K562 (cell line): ENCODE data around the gene EPB41L4A. TPM values are rescaled to one million over a fixed set of nuclear protein-coding genes. Genes with fewer than 3 reads are reported as not detected.

Source experiments
- ATAC-seq: fragments of 200-7000 bp; cut with Tn5 transposase; 3 replicates; pipeline ENCODE4 v1.9.1; 2020; ENCODE audit warnings: moderate library complexity
- BruUV-seq: library from RNA; stranded (reverse); fragments of 400-500 nt; replicated peaks from 2 replicates; lab custom pipeline; 2021; lab: Mats Ljungman, UMichigan
- CTCF ChIA-PET: fragments of 300-600 bp; formaldehyde crosslinking; extraction: SDS; loops from one replicate; lab custom pipeline; 2021; ENCODE audit warnings: low intra/inter-chr PET ratio; lab: Yijun Ruan, JAX
- POLR2A ChIA-PET: fragments of 300-600, 350-650 bp; sonication (Branson Sonifier 250); formaldehyde crosslinking; extraction: SDS; loops from one replicate; lab custom pipeline; 2021; ENCODE audit warnings: antibody characterized with exemption, inconsistent platforms; lab: Yijun Ruan, JAX
- DNase-seq, 4 experiments: peaks; one replicate each; pipeline versions ENCODE4 v3.0.0 to v3.0.0-alpha.2; 2011 to 2018; ENCODE audit warnings: low spot score in 3 of 4, mixed read lengths in 3 of 4; ENCODE audit errors: extremely low read depth in 1 of 4
- FAIRE-seq: peaks from 2 replicates; lab custom pipeline; 2011; peaks lifted over from hg19 to GRCh38; lab: Jason Lieb, UNC
- H2AFZ ChIP-seq: 2 replicates; pipeline ENCODE4 v1.6.0; 2011; ENCODE audit warnings: low read depth, low read length, control low read depth, inconsistent platforms
- H3K27ac ChIP-seq: fragments of 200-600 bp; 3 replicates; pipeline ENCODE4 v1.8.0; 2011; ENCODE audit warnings: low read depth, mild to moderate bottlenecking, control low read depth, inconsistent platforms, low read length, moderate library complexity, mixed read lengths; ENCODE audit errors: extremely low read depth
- H3K27me3 ChIP-seq, 2 experiments: fragments of 300-600 bp in 1 of 2; 2 replicates in 1 of 2; 3 replicates in 1 of 2; pipeline versions ENCODE4 v1.6.0 to v1.8.0; 2011; ENCODE audit warnings: inconsistent platforms in 2 of 2, low read length in 2 of 2, mild to moderate bottlenecking in 1 of 2, mixed read lengths in 1 of 2, moderate library complexity in 1 of 2; ENCODE audit not compliant: control insufficient read depth in 2 of 2, insufficient read depth in 2 of 2
- H3K36me3 ChIP-seq: fragments of 300-600 bp; 3 replicates; pipeline ENCODE4 v1.8.0; 2011; ENCODE audit warnings: mild to moderate bottlenecking, low read length, inconsistent platforms; ENCODE audit not compliant: control insufficient read depth, insufficient read depth
- H3K4me1 ChIP-seq, 2 experiments: fragments of 200-600 bp in 1 of 2; replicated peaks in 1 of 2; 2 replicates in 1 of 2; 3 replicates in 1 of 2; pipeline versions ENCODE4 v1.5.1 to v1.8.0; 2011; ENCODE audit warnings: inconsistent platforms in 2 of 2, low read length in 2 of 2, mild to moderate bottlenecking in 1 of 2, mixed read lengths in 1 of 2, moderate library complexity in 1 of 2; ENCODE audit not compliant: control insufficient read depth in 2 of 2, insufficient read depth in 2 of 2
- H3K4me2 ChIP-seq: 2 replicates; pipeline ENCODE4 v1.6.1; 2011; ENCODE audit warnings: low read length, control low read depth, inconsistent platforms, mixed read lengths; ENCODE audit not compliant: insufficient read depth
- H3K4me3 ChIP-seq: fragments of 200-600 bp; sonication (generic), shearing (Covaris generic); 2 replicates; pipeline ENCODE4 v1.5.1; 2016; ENCODE audit warnings: control low read depth, inconsistent platforms
- H3K79me2 ChIP-seq: fragments of 200-600 bp; 3 replicates; pipeline ENCODE4 v1.8.0; 2011; ENCODE audit warnings: low read length, inconsistent platforms; ENCODE audit not compliant: control insufficient read depth, insufficient read depth
- H3K9ac ChIP-seq, 2 experiments: 2 replicates each; pipeline versions ENCODE4 v1.6.0 to v1.6.1; 2011; ENCODE audit warnings: low read depth in 2 of 2, low read length in 2 of 2, control low read depth in 1 of 2, inconsistent platforms in 1 of 2, mild to moderate bottlenecking in 1 of 2, mixed read lengths in 1 of 2; ENCODE audit not compliant: insufficient read depth in 1 of 2
- H3K9me1 ChIP-seq: one replicate; pipeline ENCODE4 v1.6.0; 2011; ENCODE audit warnings: inconsistent platforms, mild to moderate bottlenecking, low read length, moderate library complexity; ENCODE audit not compliant: control insufficient read depth, insufficient read depth
- H3K9me3 ChIP-seq: replicated peaks from 2 replicates; pipeline ENCODE4 v1.5.1; 2011; ENCODE audit warnings: low read depth, low read length, inconsistent platforms; ENCODE audit not compliant: control insufficient read depth, insufficient read depth
- H4K20me1 ChIP-seq: replicated peaks from 2 replicates; pipeline ENCODE4 v1.6.1; 2011; ENCODE audit warnings: low read length, inconsistent platforms, mixed read lengths; ENCODE audit not compliant: control insufficient read depth, insufficient read depth
- CBFA2T3 ChIP-seq: fragments of 450-650 bp; IDR thresholded peaks from 2 replicates; pipeline ENCODE4 v1.6.1; 2017
- CTBP1 ChIP-seq: fragments of 450-650 bp; IDR thresholded peaks from 2 replicates; pipeline ENCODE4 v1.6.1; 2016; ENCODE audit warnings: borderline replicate concordance
- DMBX1 ChIP-seq: fragments of 250-450 bp; sonication (Bioruptor Pico); IDR thresholded peaks from 2 replicates; pipeline ENCODE4 v1.8.0; 2022; ENCODE audit warnings: inconsistent platforms, mild to moderate bottlenecking, moderate library complexity, borderline replicate concordance
- EP300 ChIP-seq: IDR thresholded peaks from 2 replicates; pipeline ENCODE4 v1.6.1; 2012; ENCODE audit warnings: low read length, improper control_type of control experiment
- JUND ChIP-seq, 2 experiments: IDR thresholded peaks; 2 replicates in 1 of 2; 3 replicates in 1 of 2; pipeline ENCODE4 v1.6.1; 2011; ENCODE audit warnings: borderline replicate concordance in 2 of 2, low read depth in 2 of 2, low read length in 2 of 2, improper control_type of control experiment in 1 of 2, missing biosample characterization in 1 of 2, missing genetic modification characterization in 1 of 2, missing genetic modification reagents in 1 of 2
- LARP7 ChIP-seq: fragments of 450-650 bp; IDR thresholded peaks from 2 replicates; pipeline ENCODE4 v1.6.1; 2016
- YY1 ChIP-seq, 3 experiments: IDR thresholded peaks; 2 replicates each; pipeline ENCODE4 v1.6.1; 2011; ENCODE audit warnings: low read length in 2 of 3, mild to moderate bottlenecking in 2 of 3, moderate library complexity in 2 of 3, borderline replicate concordance in 1 of 3, control low read depth in 1 of 3, low read depth in 1 of 3; ENCODE audit not compliant: insufficient read depth in 3 of 3, insufficient replicate concordance in 2 of 3, control insufficient read depth in 1 of 3, insufficient read length in 1 of 3; ENCODE audit errors: extremely low read depth in 1 of 3
- WGBS: fragments of 100-300 bp; shearing (Covaris generic); methylation state at CpG from one replicate; pipeline ENCODE4 v1.1.6; 2016; ENCODE audit warnings: low coverage, mixed read lengths; ENCODE audit not compliant: insufficient coverage; ENCODE audit errors: missing lambda C conversion rate; 5-methylcytosine and 5-hydroxymethylcytosine counted together
- in situ Hi-C: fragments of 300-500 bp; cut with MboI; formaldehyde crosslinking; loops from 4 replicates; pipeline ENCODE4 v1.15.0; 2018; ENCODE audit warnings: inconsistent platforms, mixed read lengths
- intact Hi-C: fragments of 100-400 bp; cut with micrococcal nuclease; formaldehyde crosslinking; loops from 2 replicates; pipeline ENCODE4 v1.14.2; 2022
- polyA plus RNA-seq, 8 experiments: library from polyadenylated mRNA; depleted of rRNA in 4 of 8; stranded (reverse) in 5 of 8; unstranded in 3 of 8; fragments of >200 nt; fragmentation: Nextera tagmentation in 2 of 8; fragmentation: Illumina TruSeq in 1 of 8; extraction: Ambion mirVana in 2 of 8; extraction: Trizol in 1 of 8; gene quantifications; 2 replicates each; pipeline versions ENCODE4 v1.2.1 to v1.2.3, GENCODE V29; 2011 to 2014; ENCODE audit warnings: inconsistent platforms in 1 of 8, missing spikeins in 1 of 8
- total RNA-seq, 7 experiments: library from RNA; depleted of rRNA in 6 of 7; stranded (reverse); fragments of >200 nt in 6 of 7; fragmentation: Illumina TruSeq in 2 of 7; extraction: Trizol in 2 of 7; gene quantifications; 2 replicates each; pipeline versions ENCODE4 v1.2.1 to v1.2.3, GENCODE V29; 2011 to 2021; ENCODE audit warnings: low replicate concordance in 1 of 7
- TF ChIP-seq, protein P1 (sequence below), 2 experiments: fragments of 450-650 bp; conservative IDR thresholded peaks; 2 replicates each; pipeline ENCODE4 v1.6.1; 2017; ENCODE audit warnings: mild to moderate bottlenecking in 2 of 2, moderate library complexity in 2 of 2

Gene EPB41L4A
- total and polyA plus RNA-seq, 9 of the 15 experiments (the other 6 are each of a cell fraction or from before 2014, with no cell fraction given): 0.04 to 0.35 (median 0.12) TPM; not detected in 3

DNA sequence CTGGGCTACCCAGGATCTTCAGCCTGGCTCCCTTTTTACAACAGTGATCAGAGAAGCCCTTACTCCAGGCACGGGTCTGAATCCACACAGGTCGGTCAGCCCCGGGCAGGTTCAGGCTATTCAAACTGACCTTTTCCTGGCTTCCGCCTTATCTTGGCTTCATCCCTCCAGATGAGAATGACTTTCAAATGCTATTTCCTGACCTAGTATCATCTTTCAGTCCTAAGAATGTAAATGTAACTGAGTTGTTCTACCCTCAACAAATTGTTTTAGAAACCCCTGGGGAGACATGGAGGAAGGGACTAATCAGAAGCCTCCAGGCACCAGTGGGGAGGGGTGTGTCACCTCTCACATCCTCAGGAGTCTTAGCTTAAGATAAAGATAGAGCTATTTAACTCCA, 213.2 kb downstream of the EPB41L4A start (continued):
- TF ChIP-seq JUND (IDR thresholded peaks at IDR 0.05; ENCODE audit: borderline replicate concordance, low read depth, low read length) (peak; percentile 24; the same call in 1 of the 2 replicates), JUND (tag; IDR thresholded peaks at IDR 0.05; ENCODE audit: borderline replicate concordance, low read depth, low read length) (no peak), EP300 (peak; percentile 51; the same call in 1 of the 2 replicates), DMBX1 (CRISPR knock-in tag) (no peak), CBFA2T3 (peak; percentile 82), YY1 (IDR thresholded peaks at IDR 0.05; ENCODE audit: borderline replicate concordance in 1 of 3, control insufficient read depth in 1 of 3, extremely low read depth in 1 of 3, insufficient read depth in 3 of 3, insufficient read length in 1 of 3, insufficient replicate concordance in 2 of 3, low read depth in 1 of 3, low read length in 2 of 3) (no peak)
- TF ChIP-seq, protein P1, sequence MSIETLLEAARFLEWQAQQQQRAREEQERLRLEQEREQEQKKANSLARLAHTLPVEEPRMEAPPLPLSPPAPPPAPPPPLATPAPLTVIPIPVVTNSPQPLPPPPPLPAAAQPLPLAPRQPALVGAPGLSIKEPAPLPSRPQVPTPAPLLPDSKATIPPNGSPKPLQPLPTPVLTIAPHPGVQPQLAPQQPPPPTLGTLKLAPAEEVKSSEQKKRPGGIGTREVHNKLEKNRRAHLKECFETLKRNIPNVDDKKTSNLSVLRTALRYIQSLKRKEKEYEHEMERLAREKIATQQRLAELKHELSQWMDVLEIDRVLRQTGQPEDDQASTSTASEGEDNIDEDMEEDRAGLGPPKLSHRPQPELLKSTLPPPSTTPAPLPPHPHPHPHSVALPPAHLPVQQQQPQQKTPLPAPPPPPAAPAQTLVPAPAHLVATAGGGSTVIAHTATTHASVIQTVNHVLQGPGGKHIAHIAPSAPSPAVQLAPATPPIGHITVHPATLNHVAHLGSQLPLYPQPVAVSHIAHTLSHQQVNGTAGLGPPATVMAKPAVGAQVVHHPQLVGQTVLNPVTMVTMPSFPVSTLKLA (conservative IDR thresholded peaks at IDR 0.05): no peak

DNA sequence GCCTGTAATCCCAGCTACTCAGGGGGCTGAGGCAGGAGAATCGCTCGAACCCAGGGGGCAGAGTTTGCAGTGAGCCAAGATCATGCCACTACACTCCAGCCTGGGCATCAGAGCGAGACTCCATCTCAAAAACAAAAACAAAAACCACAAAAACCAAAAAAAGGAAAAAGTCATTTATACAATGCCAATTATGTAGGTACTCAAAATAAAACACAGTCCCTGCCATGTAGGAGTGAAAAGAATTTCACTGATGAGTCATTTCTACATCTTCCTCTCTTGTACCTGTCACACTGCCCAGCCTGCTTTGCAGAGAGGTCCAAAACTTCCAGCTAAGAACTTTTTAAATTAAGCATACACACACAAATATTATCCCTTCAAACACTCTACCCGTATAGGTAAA, 215.8 kb downstream of the EPB41L4A start:
- in situ Hi-C loops: loop anchor here (25.0 kb wide), 1 partner anchor 559 kb away; no protein-coding TSS in a partner anchor
- no peaks in the 10 kb centered on the region for H3K79me2 ChIP-seq
- FAIRE-seq (no peak), ATAC-seq (no peak), DNase-seq (no peak)
- no peak overlapping the region for H3K4me3 ChIP-seq
- TF ChIP-seq LARP7 (no peak), CTBP1 (no peak)
- no TSS peak for BruUV-seq
- CTCF ChIA-PET: no interaction called here
- peaks cover 5 to 6% of the 10 kb centered on the region in 2 experiments; a peak in 4 of 5 replicates for H3K27me3 ChIP-seq
- no peak overlapping the region for H3K9ac ChIP-seq
- H3K27ac ChIP-seq: no peak overlapping the region
- POLR2A ChIA-PET: interaction anchor here (0.7 kb wide), 1 partner anchor 300 kb away, joined by 4 read pairs; no protein-coding TSS in a partner anchor
- no peak overlapping the region for H2AFZ ChIP-seq
- WGBS: 3% methylated on average over 4 of the region's 4 CpGs
- no peak overlapping the region for H3K4me2 ChIP-seq
- peaks cover 0 to 14% of the 10 kb centered on the region in 2 experiments; a peak in 3 of 5 replicates for H3K4me1 ChIP-seq
- intact Hi-C loops: no loop called here
- no peaks in the 10 kb centered on the region for H3K9me1 ChIP-seq
- no peaks in the 10 kb centered on the region for H3K36me3 ChIP-seq
- H4K20me1 ChIP-seq: no peaks in the 10 kb centered on the region
- no peaks in the 10 kb centered on the region for H3K9me3 ChIP-seq
